ENCODE measurements around the gene FFAR1.

Gene FFAR1

GRCh38 chr19:35346193-35347052, 1.3 kb upstream of the FFAR1 start:
- peak overlapping the region; percentile 52 to 63 for H3K27ac ChIP-seq (ENCODE audit: insufficient read depth in 1 of 2, low read depth in 1 of 2, low read length in 2 of 2, poor library complexity in 1 of 2, severe bottlenecking in 2 of 2)
- H3K4me1 ChIP-seq (ENCODE audit: control extremely low read depth in 1 of 4, control insufficient read depth in 4 of 4, insufficient read depth in 4 of 4, low read length in 3 of 4) = peaks cover 8 to 55% (median 43%) of the 10 kb centered on the region in 4 experiments
- WGBS (ENCODE audit: insufficient coverage) = 41% methylated on average over 28 of the region's 28 CpGs
- H3K36me3 ChIP-seq (ENCODE audit: control insufficient read depth in 4 of 4, insufficient read depth in 4 of 4, low read length in 3 of 4) = no peaks in the 10 kb centered on the region
- H3K27me3 ChIP-seq (replicated peaks in 2 of 5; ENCODE audit: control insufficient read depth in 4 of 5, insufficient read depth in 5 of 5, low read length in 4 of 5) = no peaks in the 10 kb centered on the region
- H3K4me3 ChIP-seq (ENCODE audit: control insufficient read depth in 1 of 7, extremely low read depth in 1 of 7, insufficient read depth in 4 of 7, low read depth in 2 of 7, low read length in 6 of 7) = peak overlapping the region in 2 of 7 experiments; percentile 4 to 58
- no peaks in the 10 kb centered on the region for H3K9me3 ChIP-seq (ENCODE audit: control extremely low read depth in 1 of 5, control insufficient read depth in 4 of 5, insufficient read depth in 2 of 5, low read depth in 1 of 5, low read length in 4 of 5)
- POLR2A ChIA-PET = interaction anchor here (1.2 to 1.4 kb wide), 2 partner anchors 12 to 14 kb away, joined by 3 read pairs; no protein-coding TSS in a partner anchor
- DNase-seq = peak; percentile 74 to 93 (median 92)
- CTCF ChIA-PET = interaction anchor here (1.2 to 1.6 kb wide), 6 partner anchors 12 to 146 kb away, joined by 3 to 6 read pairs (median 3); partner anchors contain the start of gene FFAR3

GRCh38 chr19:35347930-35348298, 212 bp downstream of the FFAR1 start:
- H3K4me1 ChIP-seq (ENCODE audit: control extremely low read depth in 1 of 4, control insufficient read depth in 4 of 4, insufficient read depth in 4 of 4, low read length in 3 of 4) = peaks cover 8 to 60% (median 46%) of the 10 kb centered on the region in 4 experiments
- ChIA-PET POLR2A (interaction anchor here (0.9 to 1.4 kb wide), 3 partner anchors 10 to 79 kb away, joined by 3 to 4 read pairs (median 3); partner anchors contain the start of gene USF2), CTCF (interaction anchor here (0.6 to 11.6 kb wide), 8 partner anchors 10 to 163 kb away, joined by 3 to 118 read pairs (median 6); partner anchors contain the start of gene FFAR3)
- DNase-seq = no peak
- H3K27ac ChIP-seq (ENCODE audit: insufficient read depth in 1 of 2, low read depth in 1 of 2, low read length in 2 of 2, poor library complexity in 1 of 2, severe bottlenecking in 2 of 2) = peak overlapping the region in 1 of 2 experiments; percentile 63
- peak overlapping the region in 2 of 7 experiments; percentile 33 to 52 for H3K4me3 ChIP-seq (ENCODE audit: control insufficient read depth in 1 of 7, extremely low read depth in 1 of 7, insufficient read depth in 4 of 7, low read depth in 2 of 7, low read length in 6 of 7)
- no peaks in the 10 kb centered on the region for H3K36me3 ChIP-seq (ENCODE audit: control insufficient read depth in 4 of 4, insufficient read depth in 4 of 4, low read length in 3 of 4)
- WGBS (ENCODE audit: insufficient coverage) = 50% methylated on average over 5 of the region's 7 CpGs
- no peaks in the 10 kb centered on the region for H3K9me3 ChIP-seq (ENCODE audit: control extremely low read depth in 1 of 5, control insufficient read depth in 4 of 5, insufficient read depth in 2 of 5, low read depth in 1 of 5, low read length in 4 of 5)
- no peaks in the 10 kb centered on the region for H3K27me3 ChIP-seq (replicated peaks in 2 of 5; ENCODE audit: control insufficient read depth in 4 of 5, insufficient read depth in 5 of 5, low read length in 4 of 5)

- no peaks in the 10 kb centered on the region for H3K27me3 ChIP-seq (replicated peaks in 2 of 5; ENCODE audit: control insufficient read depth in 4 of 5, insufficient read depth in 5 of 5, low read length in 4 of 5)
- no peaks in the 10 kb centered on the region for H3K36me3 ChIP-seq (ENCODE audit: control insufficient read depth in 4 of 4, insufficient read depth in 4 of 4, low read length in 3 of 4)
- no peak overlapping the region for H3K4me3 ChIP-seq (ENCODE audit: control insufficient read depth in 1 of 7, extremely low read depth in 1 of 7, insufficient read depth in 4 of 7, low read depth in 2 of 7, low read length in 6 of 7)
- 96% methylated on average over 14 of the region's 18 CpGs for WGBS (ENCODE audit: insufficient coverage)
- no peaks in the 10 kb centered on the region for H3K9me3 ChIP-seq (ENCODE audit: control extremely low read depth in 1 of 5, control insufficient read depth in 4 of 5, insufficient read depth in 2 of 5, low read depth in 1 of 5, low read length in 4 of 5)
- DNase-seq = no peak
- CTCF ChIA-PET = interaction anchor here (1.0 to 11.6 kb wide), 5 partner anchors 9 to 148 kb away, joined by 4 to 118 read pairs (median 6); partner anchors contain the start of gene FFAR3
- no peak overlapping the region for H3K27ac ChIP-seq (ENCODE audit: insufficient read depth in 1 of 2, low read depth in 1 of 2, low read length in 2 of 2, poor library complexity in 1 of 2, severe bottlenecking in 2 of 2)
- POLR2A ChIA-PET = no interaction called here
- peaks cover 8 to 62% (median 47%) of the 10 kb centered on the region in 4 experiments for H3K4me1 ChIP-seq (ENCODE audit: control extremely low read depth in 1 of 4, control insufficient read depth in 4 of 4, insufficient read depth in 4 of 4, low read length in 3 of 4)
These were observed 1.4 kb downstream of the FFAR1 start for GRCh38 chr19:35348911-35349611.

GRCh38 chr19:35349614-35350521, 2.2 kb downstream of the FFAR1 start:
- Histone ChIP-seq H3K4me1 (ENCODE audit: control extremely low read depth in 1 of 4, control insufficient read depth in 4 of 4, insufficient read depth in 4 of 4, low read length in 3 of 4) (peaks cover 8 to 57% (median 47%) of the 10 kb centered on the region in 4 experiments), H3K27me3 (replicated peaks in 2 of 5; ENCODE audit: control insufficient read depth in 4 of 5, insufficient read depth in 5 of 5, low read length in 4 of 5) (no peaks in the 10 kb centered on the region), H3K36me3 (ENCODE audit: control insufficient read depth in 4 of 4, insufficient read depth in 4 of 4, low read length in 3 of 4) (no peaks in the 10 kb centered on the region), H3K27ac (ENCODE audit: insufficient read depth in 1 of 2, low read depth in 1 of 2, low read length in 2 of 2, poor library complexity in 1 of 2, severe bottlenecking in 2 of 2) (peak overlapping the region in 1 of 2 experiments; percentile 9), H3K9me3 (ENCODE audit: control extremely low read depth in 1 of 5, control insufficient read depth in 4 of 5, insufficient read depth in 2 of 5, low read depth in 1 of 5, low read length in 4 of 5) (no peaks in the 10 kb centered on the region), H3K4me3 (ENCODE audit: control insufficient read depth in 1 of 7, extremely low read depth in 1 of 7, insufficient read depth in 4 of 7, low read depth in 2 of 7, low read length in 6 of 7) (no peak overlapping the region)
- ChIA-PET CTCF (interaction anchor here (0.6 to 11.6 kb wide), 6 partner anchors 36 to 147 kb away, joined by 3 to 118 read pairs (median 4); no protein-coding TSS in a partner anchor), POLR2A (no interaction called here)
- 91% methylated on average over 12 of the region's 17 CpGs for WGBS (ENCODE audit: insufficient coverage)
- no peak for DNase-seq

GRCh38 chr19:35350591-35350990, 2.9 kb downstream of the FFAR1 start:
- Histone ChIP-seq H3K36me3 (ENCODE audit: control insufficient read depth in 4 of 4, insufficient read depth in 4 of 4, low read length in 3 of 4) (no peaks in the 10 kb centered on the region), H3K27ac (ENCODE audit: insufficient read depth in 1 of 2, low read depth in 1 of 2, low read length in 2 of 2, poor library complexity in 1 of 2, severe bottlenecking in 2 of 2) (no peak overlapping the region), H3K4me3 (ENCODE audit: control insufficient read depth in 1 of 7, extremely low read depth in 1 of 7, insufficient read depth in 4 of 7, low read depth in 2 of 7, low read length in 6 of 7) (no peak overlapping the region), H3K4me1 (ENCODE audit: control extremely low read depth in 1 of 4, control insufficient read depth in 4 of 4, insufficient read depth in 4 of 4, low read length in 3 of 4) (peaks cover 8 to 55% (median 42%) of the 10 kb centered on the region in 4 experiments), H3K27me3 (replicated peaks in 2 of 5; ENCODE audit: control insufficient read depth in 4 of 5, insufficient read depth in 5 of 5, low read length in 4 of 5) (no peaks in the 10 kb centered on the region), H3K9me3 (ENCODE audit: control extremely low read depth in 1 of 5, control insufficient read depth in 4 of 5, insufficient read depth in 2 of 5, low read depth in 1 of 5, low read length in 4 of 5) (no peaks in the 10 kb centered on the region)
- CTCF ChIA-PET = interaction anchor here (1.0 to 11.6 kb wide), 3 partner anchors 17 to 120 kb away, joined by 3 to 118 read pairs (median 4); no protein-coding TSS in a partner anchor
- POLR2A ChIA-PET = no interaction called here
- 100% methylated on average over 4 of the region's 7 CpGs for WGBS (ENCODE audit: insufficient coverage)
- no peak for DNase-seq

- WGBS (ENCODE audit: insufficient coverage) = 96% methylated on average over 39 of the region's 47 CpGs
- Histone ChIP-seq H3K36me3 (ENCODE audit: control insufficient read depth in 4 of 4, insufficient read depth in 4 of 4, low read length in 3 of 4) (no peaks in the 10 kb centered on the region), H3K27me3 (replicated peaks in 2 of 5; ENCODE audit: control insufficient read depth in 4 of 5, insufficient read depth in 5 of 5, low read length in 4 of 5) (no peaks in the 10 kb centered on the region), H3K4me1 (ENCODE audit: control extremely low read depth in 1 of 4, control insufficient read depth in 4 of 4, insufficient read depth in 4 of 4, low read length in 3 of 4) (peaks cover 8 to 45% (median 32%) of the 10 kb centered on the region in 4 experiments), H3K9me3 (ENCODE audit: control extremely low read depth in 1 of 5, control insufficient read depth in 4 of 5, insufficient read depth in 2 of 5, low read depth in 1 of 5, low read length in 4 of 5) (no peaks in the 10 kb centered on the region), H3K27ac (ENCODE audit: insufficient read depth in 1 of 2, low read depth in 1 of 2, low read length in 2 of 2, poor library complexity in 1 of 2, severe bottlenecking in 2 of 2) (no peak overlapping the region), H3K4me3 (ENCODE audit: control insufficient read depth in 1 of 7, extremely low read depth in 1 of 7, insufficient read depth in 4 of 7, low read depth in 2 of 7, low read length in 6 of 7) (no peak overlapping the region)
- ChIA-PET POLR2A (no interaction called here), CTCF (interaction anchor here (1.0 to 11.6 kb wide), 9 partner anchors 10 to 155 kb away, joined by 3 to 118 read pairs (median 4); no protein-coding TSS in a partner anchor)
- DNase-seq = no peak
These were observed 3.9 kb downstream of the FFAR1 start for GRCh38 chr19:35351411-35352176.
